Stomach (tissue), 8 donors: ENCODE measurements around the gene TGM4. TPM values are rescaled to one million over a fixed set of nuclear protein-coding genes. Genes with fewer than 3 reads are reported as not detected.

ENCODE experiments used
- polyA plus RNA-seq, 3 donors: library from polyadenylated mRNA; stranded (reverse); fragments of 200-250 nt; gene quantifications; one replicate each; pipeline ENCODE4 v1.2.3, GENCODE V29; 2013
- total RNA-seq, 5 donors: library from RNA; depleted of rRNA; stranded (reverse); fragments of >200 nt; gene quantifications; one replicate each; pipeline versions ENCODE4 v1.1.0 to v1.2.3, GENCODE V29; 2014 to 2016
- donor health status: healthy with polysubstance abuse.
- donor health status: Bipolar disorder and iron deficiency.
- donor health status: healthy.

TGM4 gene
- total and polyA plus RNA-seq, 8 donors: not detected

Other genes starting within 250 kb of the TGM4 start
- 10 to 100 TPM in 3 of 5 donors, 1 to 10 TPM in 2; 5.8 to 24.6 (median 15.4) TPM for gene ZNF197, start 249.6 kb upstream of the TGM4 start, total RNA-seq
- 1 to 10 TPM; 5.2 to 8.1 (median 7.2) TPM for gene ZNF197, start 249.6 kb upstream of the TGM4 start, polyA plus RNA-seq
- 10 to 100 TPM in 2 of 5 donors, 1 to 10 TPM in 3; 2.3 to 23.7 (median 4.3) TPM for gene ZNF35, start 225.9 kb upstream of the TGM4 start, total RNA-seq
- gene ZNF35, start 225.9 kb upstream of the TGM4 start, polyA plus RNA-seq: 1 to 10 TPM; 2.1 to 5.0 (median 4.4) TPM
- 1 to 10 TPM in 3 of 5 donors, under 1 TPM in 2; 0.29 to 7.7 (median 1.3) TPM for gene ZNF502, start 161.9 kb upstream of the TGM4 start, total RNA-seq
- 1 to 10 TPM; 1.9 to 2.5 (median 2.4) TPM for gene ZNF502, start 161.9 kb upstream of the TGM4 start, polyA plus RNA-seq
- gene ZNF501, start 145.0 kb upstream of the TGM4 start, total RNA-seq: 1 to 10 TPM in 3 of 5 donors, not detected in 2; 2.8 to 7.2 (median 3.5) TPM
- 1 to 10 TPM in 2 of 3 donors, under 1 TPM in 1; 0.95 to 2.6 (median 1.2) TPM for gene ZNF501, start 145.0 kb upstream of the TGM4 start, polyA plus RNA-seq
- 10 to 100 TPM in 3 of 5 donors, 1 to 10 TPM in 2; 7.5 to 31.0 (median 15.6) TPM for gene KIAA1143, start 113.0 kb upstream of the TGM4 start, total RNA-seq
- 10 to 100 TPM in 2 of 3 donors, 1 to 10 TPM in 1; 7.9 to 13.0 (median 10.1) TPM for gene KIAA1143, start 113.0 kb upstream of the TGM4 start, polyA plus RNA-seq
- 1 to 10 TPM in 4 of 5 donors, under 1 TPM in 1; 0.45 to 9.3 (median 2.3) TPM for gene KIF15, start 112.8 kb upstream of the TGM4 start, total RNA-seq
- gene KIF15, start 112.8 kb upstream of the TGM4 start, polyA plus RNA-seq: 1 to 10 TPM; 1.2 to 3.1 (median 2.7) TPM
- gene TMEM42, start 12.7 kb upstream of the TGM4 start, total RNA-seq: 10 to 100 TPM in 3 of 5 donors, 1 to 10 TPM in 2; 7.2 to 21.4 (median 12.1) TPM
- gene TMEM42, start 12.7 kb upstream of the TGM4 start, polyA plus RNA-seq: 10 to 100 TPM; 16.7 to 20.3 (median 17.6) TPM
- gene ZDHHC3, start 101.6 kb downstream of the TGM4 start, total RNA-seq: 100 to 1,000 TPM in 1 of 5 donors, 10 to 100 TPM in 4; 77.2 to 140 (median 78.8) TPM
- 10 to 100 TPM; 29.8 to 60.2 (median 33.7) TPM for gene ZDHHC3, start 101.6 kb downstream of the TGM4 start, polyA plus RNA-seq
- gene EXOSC7, start 101.6 kb downstream of the TGM4 start, total RNA-seq: 10 to 100 TPM; 29.5 to 57.4 (median 45.5) TPM
- 10 to 100 TPM; 34.9 to 46.2 (median 39.7) TPM for gene EXOSC7, start 101.6 kb downstream of the TGM4 start, polyA plus RNA-seq
- gene CLEC3B, start 151.7 kb downstream of the TGM4 start, total RNA-seq: 100 to 1,000 TPM in 1 of 5 donors, 10 to 100 TPM in 2, not detected in 2; 25.4 to 199 (median 73.6) TPM
- 10 to 100 TPM; 16.7 to 29.7 (median 24.0) TPM for gene CLEC3B, start 151.7 kb downstream of the TGM4 start, polyA plus RNA-seq